ENCODE results near the gene PBX1. TPM values are rescaled to one million over a fixed set of nuclear protein-coding genes. Genes with fewer than 3 reads are reported as not detected.

PBX1 gene
- total RNA-seq, 6 donors from 2014 or later: 17.8 to 59.6 (median 38.3) TPM

- Histone ChIP-seq H3K27ac (no peak overlapping the region), H3K4me3 (no peak overlapping the region)
- no peak for ATAC-seq (ENCODE audit: low FRiP score in 2 of 2)
Measured at GRCh38 chr1:164567774-164568173, 8.8 kb downstream of the PBX1 start.

GRCh38 chr1:164569241-164569640 is 10.3 kb downstream of the PBX1 start:
- no peaks in the 10 kb centered on the region for H3K27me3 ChIP-seq
- H3K4me3 ChIP-seq: no peak overlapping the region
- TF ChIP-seq POLR2A (IDR thresholded peaks at IDR 0.05) (no peak), POLR2AphosphoS5 (IDR thresholded peaks at IDR 0.05) (no peak), EP300 (IDR thresholded peaks at IDR 0.05) (no peak)
- TF ChIP-seq, protein P1, sequence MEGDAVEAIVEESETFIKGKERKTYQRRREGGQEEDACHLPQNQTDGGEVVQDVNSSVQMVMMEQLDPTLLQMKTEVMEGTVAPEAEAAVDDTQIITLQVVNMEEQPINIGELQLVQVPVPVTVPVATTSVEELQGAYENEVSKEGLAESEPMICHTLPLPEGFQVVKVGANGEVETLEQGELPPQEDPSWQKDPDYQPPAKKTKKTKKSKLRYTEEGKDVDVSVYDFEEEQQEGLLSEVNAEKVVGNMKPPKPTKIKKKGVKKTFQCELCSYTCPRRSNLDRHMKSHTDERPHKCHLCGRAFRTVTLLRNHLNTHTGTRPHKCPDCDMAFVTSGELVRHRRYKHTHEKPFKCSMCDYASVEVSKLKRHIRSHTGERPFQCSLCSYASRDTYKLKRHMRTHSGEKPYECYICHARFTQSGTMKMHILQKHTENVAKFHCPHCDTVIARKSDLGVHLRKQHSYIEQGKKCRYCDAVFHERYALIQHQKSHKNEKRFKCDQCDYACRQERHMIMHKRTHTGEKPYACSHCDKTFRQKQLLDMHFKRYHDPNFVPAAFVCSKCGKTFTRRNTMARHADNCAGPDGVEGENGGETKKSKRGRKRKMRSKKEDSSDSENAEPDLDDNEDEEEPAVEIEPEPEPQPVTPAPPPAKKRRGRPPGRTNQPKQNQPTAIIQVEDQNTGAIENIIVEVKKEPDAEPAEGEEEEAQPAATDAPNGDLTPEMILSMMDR (IDR thresholded peaks at IDR 0.05): no peak
- DNase-seq: no peak
- H3K36me3 ChIP-seq: no peaks in the 10 kb centered on the region
- no peaks in the 10 kb centered on the region for H3K9me3 ChIP-seq
- H3K4me1 ChIP-seq: peaks cover 0 to 19% (median 7%) of the 10 kb centered on the region in 4 donors
- WGBS, 2 donors: 80 to 87% methylated on average over 2 of the region's 2 CpGs
- peak overlapping the region in 1 of 4 donors; percentile 67 for H3K27ac ChIP-seq
- no peak for ATAC-seq (ENCODE audit: low FRiP score in 2 of 2)

More at GRCh38 chr1:164567774-164568173, 8.8 kb downstream of the PBX1 start:
- no peak for DNase-seq
- peaks cover 0 to 21% (median 4%) of the 10 kb centered on the region in 4 donors for H3K4me1 ChIP-seq
- WGBS, 2 donors: 90 to 92% methylated on average over 4 of the region's 4 CpGs
- no peaks in the 10 kb centered on the region for H3K36me3 ChIP-seq
- TF ChIP-seq POLR2AphosphoS5 (IDR thresholded peaks at IDR 0.05) (no peak), EP300 (IDR thresholded peaks at IDR 0.05) (no peak), POLR2A (IDR thresholded peaks at IDR 0.05) (no peak)
- TF ChIP-seq, protein P1 (IDR thresholded peaks at IDR 0.05): no peak
- no peaks in the 10 kb centered on the region for H3K9me3 ChIP-seq
- no peaks in the 10 kb centered on the region for H3K27me3 ChIP-seq

- Histone ChIP-seq H3K36me3 (no peaks in the 10 kb centered on the region), H3K9me3 (no peaks in the 10 kb centered on the region), H3K4me1 (peaks cover 0 to 14% (median 7%) of the 10 kb centered on the region in 4 donors), H3K27me3 (no peaks in the 10 kb centered on the region), H3K4me3 (no peak overlapping the region), H3K27ac (peak overlapping the region in 3 of 4 donors; percentile 22 to 67 (median 32))
- WGBS, 2 donors: 87 to 89% methylated on average over 4 of the region's 4 CpGs
- TF ChIP-seq, protein P1 (IDR thresholded peaks at IDR 0.05): no peak
- no peak for TF ChIP-seq POLR2AphosphoS5 (IDR thresholded peaks at IDR 0.05)
- no peak for TF ChIP-seq EP300 (IDR thresholded peaks at IDR 0.05)
- no peak for TF ChIP-seq POLR2A (IDR thresholded peaks at IDR 0.05)
- DNase-seq: no peak
- ATAC-seq (ENCODE audit: low FRiP score in 2 of 2): no peak
Measured at GRCh38 chr1:164569866-164570265, 10.9 kb downstream of the PBX1 start.

GRCh38 chr1:164571333-164571732 is 12.3 kb downstream of the PBX1 start:
- peaks cover 3 to 6% (median 4%) of the 10 kb centered on the region in 4 donors for H3K4me1 ChIP-seq

More at GRCh38 chr1:164571333-164571732, 12.3 kb downstream of the PBX1 start:
- no peaks in the 10 kb centered on the region for H3K36me3 ChIP-seq
- TF ChIP-seq POLR2A (IDR thresholded peaks at IDR 0.05): no peak
- TF ChIP-seq POLR2AphosphoS5 (IDR thresholded peaks at IDR 0.05): no peak
- TF ChIP-seq, protein P1 (IDR thresholded peaks at IDR 0.05): no peak
- no peak for TF ChIP-seq EP300 (IDR thresholded peaks at IDR 0.05)
- no peak for ATAC-seq (ENCODE audit: low FRiP score in 2 of 2)
- DNase-seq: no peak
- no peak overlapping the region for H3K27ac ChIP-seq
- H3K9me3 ChIP-seq: no peaks in the 10 kb centered on the region
- no peak overlapping the region for H3K4me3 ChIP-seq
- 90 to 93% methylated on average over 3 of the region's 3 CpGs for WGBS, 2 donors
- H3K27me3 ChIP-seq: no peaks in the 10 kb centered on the region
